PC-3 (cell line): ENCODE measurements around the gene CFL2.

Experiments used
- CTCF ChIP-seq: fragments of 300-600 bp; sonication (generic); conservative IDR thresholded peaks from 2 replicates; pipeline ENCODE4 v1.5.1; 2017; ENCODE audit warnings: antibody characterized with exemption, low read depth, mild to moderate bottlenecking, low read length
- EZH2 ChIP-seq: fragments of 300-600 bp; sonication (generic); IDR thresholded peaks from one replicate; pipeline ENCODE4 v1.6.1; 2017; ENCODE audit warnings: antibody characterized with exemption, mild to moderate bottlenecking, low read length; ENCODE audit not compliant: unreplicated experiment
- EZH2phosphoT487 ChIP-seq: fragments of 300-600 bp; sonication (generic); IDR thresholded peaks from 2 replicates; pipeline ENCODE4 v1.6.1; 2018; ENCODE audit warnings: mild to moderate bottlenecking, antibody characterized with exemption, low read length, borderline replicate concordance

- TF ChIP-seq CTCF (no peak), EZH2phosphoT487 (no peak), EZH2 (no peak)
These were observed 1.2 kb downstream of the CFL2 start for GRCh38 chr14:34713122-34713680.
